Fibroblast of the aortic adventitia (primary cell): Measurements from ENCODE around the gene KCNF1. TPM values are rescaled to one million over a fixed set of nuclear protein-coding genes. Genes with fewer than 3 reads are reported as not detected.

Experiments
- DNase-seq: peaks from one replicate; pipeline ENCODE4 v3.0.0-alpha.2; 2010; ENCODE audit warnings: low read depth
- H3K4me3 ChIP-seq: 2 replicates; pipeline ENCODE4 v1.5.1; 2011; ENCODE audit warnings: low read depth, mild to moderate bottlenecking, control low read depth, low read length, moderate library complexity
- CTCF ChIP-seq: IDR thresholded peaks from 2 replicates; pipeline ENCODE4 v1.5.1; 2011; ENCODE audit warnings: mild to moderate bottlenecking, low read length, control low read depth, inconsistent platforms; ENCODE audit not compliant: insufficient read depth
- total RNA-seq: library from RNA; depleted of rRNA; stranded (reverse); fragments of >200 nt; gene quantifications from 2 replicates; pipeline ENCODE4 v1.2.3, GENCODE V29; 2012; ENCODE audit warnings: low replicate concordance

Gene KCNF1
- total RNA-seq, 1 donor, result not detected

GRCh38 chr2:10939058-10939457 lies 27.3 kb downstream of the KCNF1 start:
- H3K4me3 ChIP-seq, result no peak overlapping the region
- no peak for TF ChIP-seq CTCF
- no peak for DNase-seq

GRCh38 chr2:10940596-10940995 lies 28.9 kb downstream of the KCNF1 start:
- no peak for DNase-seq
- no peak for TF ChIP-seq CTCF
- H3K4me3 ChIP-seq, result no peak overlapping the region

GRCh38 chr2:10941383-10941782 lies 29.6 kb downstream of the KCNF1 start:
- H3K4me3 ChIP-seq, result no peak overlapping the region
- no peak for TF ChIP-seq CTCF
- no peak for DNase-seq

- no peak for TF ChIP-seq CTCF
- no peak overlapping the region for H3K4me3 ChIP-seq
- no peak for DNase-seq
Observed at GRCh38 chr2:10944799-10945198, 33.1 kb downstream of the KCNF1 start.

GRCh38 chr2:10946394-10946793 lies 34.7 kb downstream of the KCNF1 start:
- no peak for TF ChIP-seq CTCF
- DNase-seq, result no peak
- no peak overlapping the region for H3K4me3 ChIP-seq

- TF ChIP-seq CTCF, result no peak
- H3K4me3 ChIP-seq, result no peak overlapping the region
- DNase-seq, result no peak
Observed at GRCh38 chr2:10947005-10947440, 35.3 kb downstream of the KCNF1 start.

- no peak for DNase-seq
- TF ChIP-seq CTCF, result no peak
- no peak overlapping the region for H3K4me3 ChIP-seq
Observed at GRCh38 chr2:10947446-10948187, 35.9 kb downstream of the KCNF1 start.
